ENCODE results near the gene RASGRF1.
"Not testable (repeated sequence)": the region's sequence is repeated elsewhere in the genome, so short reads cannot be mapped to it uniquely, and the experiment has no call there.

The RASGRF1 gene

DNA sequence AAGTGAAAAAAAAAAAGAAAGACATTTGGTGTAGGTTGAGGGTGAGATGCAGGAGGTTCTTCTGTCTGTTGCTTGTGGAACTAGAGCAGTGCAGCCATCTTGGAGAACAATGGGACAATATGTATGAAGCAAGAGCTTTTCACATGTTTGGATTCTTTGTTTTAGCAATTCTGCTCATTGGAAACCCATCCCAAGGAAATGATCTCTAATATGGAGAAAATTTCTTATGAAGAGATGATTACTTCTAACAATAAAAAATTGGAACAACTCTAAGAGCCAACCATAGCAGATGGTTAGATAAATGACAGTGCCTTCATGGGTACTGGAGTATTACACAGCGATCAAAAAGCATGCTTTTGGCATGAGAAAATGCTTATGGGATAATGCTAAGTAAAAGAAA, 56.3 kb downstream of the RASGRF1 start:
- no peak for DNase-seq

- no peak for DNase-seq
These were observed 57.9 kb downstream of the RASGRF1 start for GRCh38 chr15:79032656-79033055.

GRCh38 chr15:79031821-79032220, 58.8 kb downstream of the RASGRF1 start:
- no peak for DNase-seq

GRCh38 chr15:79031201-79031600, 59.4 kb downstream of the RASGRF1 start:
- DNase-seq, result no peak

DNA sequence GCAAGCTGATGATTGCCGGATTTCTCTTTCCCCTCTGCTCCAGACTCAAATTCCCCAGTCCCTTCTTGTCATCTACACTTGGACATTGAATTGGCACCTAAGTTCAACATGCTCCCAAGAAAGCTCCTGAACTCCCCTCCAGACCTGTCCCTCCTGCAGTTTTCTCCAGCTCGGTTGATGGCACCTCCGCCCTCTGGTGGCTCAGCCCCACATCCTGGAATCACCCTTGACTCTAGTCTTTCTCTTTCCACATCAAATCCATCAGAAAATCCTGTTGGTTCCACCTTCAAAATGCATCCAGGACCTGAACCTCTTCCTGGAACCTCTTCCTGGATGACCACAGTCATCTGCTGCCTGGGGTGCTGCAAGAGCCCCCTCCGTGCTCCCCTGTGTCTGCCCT, 60.1 kb downstream of the RASGRF1 start:
- no peak for DNase-seq

GRCh38 chr15:79028411-79028964, 62.1 kb downstream of the RASGRF1 start:
- no peak for DNase-seq

- DNase-seq, result no peak
These were observed 62.8 kb downstream of the RASGRF1 start for GRCh38 chr15:79027532-79028410.

DNA sequence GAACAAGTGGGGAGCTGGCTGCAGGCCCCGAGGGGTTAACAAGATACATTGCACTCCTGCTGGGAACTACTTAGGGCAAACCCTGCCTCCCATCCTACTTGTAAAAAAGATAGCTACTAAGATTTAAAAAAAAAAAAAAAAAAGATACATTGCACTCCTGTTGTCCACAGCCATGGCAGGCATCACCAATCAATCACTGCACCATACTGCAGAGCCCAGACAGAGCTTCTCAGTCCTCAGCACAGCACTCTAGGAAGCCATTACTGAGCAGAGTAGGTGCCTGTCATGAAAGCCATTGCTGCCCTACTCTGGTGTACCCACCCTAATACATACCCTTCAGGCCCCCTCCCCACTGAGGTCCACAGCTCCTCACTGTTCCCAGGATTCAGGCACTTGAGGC, 64.8 kb downstream of the RASGRF1 start:
- no peak for DNase-seq

GRCh38 chr15:79025201-79025600, 65.4 kb downstream of the RASGRF1 start:
- DNase-seq, result no peak

DNA sequence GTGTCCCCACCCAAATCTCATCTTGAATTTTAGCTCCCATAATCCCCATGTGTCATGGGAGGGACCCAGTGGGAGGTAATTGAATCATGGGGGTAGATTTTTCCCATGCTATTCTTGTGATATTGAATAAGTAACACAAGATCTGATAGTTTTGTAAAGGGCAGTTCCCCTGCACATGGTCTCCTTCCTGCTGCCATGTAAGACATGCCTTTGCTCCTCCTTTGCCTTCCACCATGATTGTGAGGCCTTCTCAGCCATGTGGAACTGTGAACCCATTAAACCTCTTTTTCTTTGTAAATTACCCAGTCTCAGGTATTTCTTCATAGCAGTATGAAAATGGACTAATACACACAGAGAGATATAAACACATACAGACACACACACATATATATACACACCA, 66.1 kb downstream of the RASGRF1 start:
- not testable (repeated sequence) for DNase-seq

GRCh38 chr15:79023918-79024317, 66.7 kb downstream of the RASGRF1 start:
- DNase-seq, result no peak

- no peak for DNase-seq
These were observed 67.1 kb downstream of the RASGRF1 start for GRCh38 chr15:79023546-79023890.

DNA sequence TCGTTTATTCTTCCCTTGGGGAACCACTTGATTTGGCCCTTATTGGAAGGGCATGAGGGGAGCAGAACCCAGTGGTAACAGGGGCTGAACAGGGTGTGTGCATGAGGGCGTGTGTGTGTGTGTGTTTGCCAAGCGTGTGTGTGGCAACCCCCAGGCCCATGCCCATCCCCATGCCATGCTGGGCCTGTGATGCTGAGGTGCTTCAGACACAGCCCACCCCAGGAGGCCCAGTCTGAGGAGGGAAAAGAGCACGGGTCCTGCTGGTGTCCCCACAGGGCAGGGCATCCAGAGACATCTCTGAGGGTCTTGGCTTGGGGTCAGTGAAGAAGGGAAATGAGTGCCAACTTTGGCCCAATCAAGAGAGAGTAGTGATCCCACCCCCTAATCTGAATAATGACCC, 71.6 kb downstream of the RASGRF1 start:
- no peak for DNase-seq

DNA sequence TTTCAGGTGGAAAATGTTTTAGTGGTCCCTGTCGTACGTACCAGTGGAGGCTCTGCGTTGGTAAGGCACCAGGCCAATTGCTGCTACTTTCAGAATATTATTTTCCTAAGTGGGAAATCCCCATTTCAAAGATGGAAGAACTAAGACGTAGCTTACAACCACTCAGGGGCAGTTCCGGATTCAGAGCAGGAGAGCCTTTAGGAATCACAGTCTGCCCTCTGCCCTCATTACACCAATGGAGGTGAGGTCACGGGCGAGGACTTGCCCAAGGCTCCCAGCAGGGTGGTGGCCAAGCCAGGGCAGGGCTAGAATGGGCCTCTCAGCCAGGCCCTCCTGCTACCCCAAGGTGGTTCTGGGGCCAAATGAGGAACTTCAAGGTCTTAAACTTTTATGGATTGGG, 72.6 kb downstream of the RASGRF1 start:
- no peak for DNase-seq

GRCh38 chr15:79016527-79017170, 73.9 kb downstream of the RASGRF1 start:
- DNase-seq, result no peak

- DNase-seq, result no peak
These were observed 75.2 kb downstream of the RASGRF1 start for GRCh38 chr15:79015416-79015815.

DNA sequence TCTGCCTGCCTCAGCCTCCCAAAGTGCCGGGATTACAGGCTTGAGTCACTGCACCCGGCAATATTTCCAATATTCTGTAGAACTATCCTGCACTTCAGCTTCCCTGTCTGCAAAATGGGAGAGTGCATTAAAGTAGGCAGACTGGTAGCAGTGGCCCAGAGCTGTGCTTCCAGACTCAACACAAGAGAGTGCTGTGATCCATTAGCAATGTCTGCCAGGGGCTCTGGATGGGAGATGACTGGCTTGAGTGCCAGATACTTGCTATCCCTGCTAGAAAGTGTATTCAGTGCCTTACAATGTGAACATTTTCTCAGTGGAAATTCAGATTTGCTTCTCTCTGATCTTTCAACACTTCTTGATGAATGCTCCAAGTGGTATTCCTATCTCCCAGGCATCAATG, 80.3 kb downstream of the RASGRF1 start:
- DNase-seq, result no peak

- no peak for DNase-seq
These were observed 81.2 kb downstream of the RASGRF1 start for GRCh38 chr15:79009379-79009778.

GRCh38 chr15:79008659-79009058, 81.9 kb downstream of the RASGRF1 start:
- no peak for DNase-seq

- DNase-seq, result no peak
These were observed 83.5 kb downstream of the RASGRF1 start for GRCh38 chr15:79007066-79007465.

DNA sequence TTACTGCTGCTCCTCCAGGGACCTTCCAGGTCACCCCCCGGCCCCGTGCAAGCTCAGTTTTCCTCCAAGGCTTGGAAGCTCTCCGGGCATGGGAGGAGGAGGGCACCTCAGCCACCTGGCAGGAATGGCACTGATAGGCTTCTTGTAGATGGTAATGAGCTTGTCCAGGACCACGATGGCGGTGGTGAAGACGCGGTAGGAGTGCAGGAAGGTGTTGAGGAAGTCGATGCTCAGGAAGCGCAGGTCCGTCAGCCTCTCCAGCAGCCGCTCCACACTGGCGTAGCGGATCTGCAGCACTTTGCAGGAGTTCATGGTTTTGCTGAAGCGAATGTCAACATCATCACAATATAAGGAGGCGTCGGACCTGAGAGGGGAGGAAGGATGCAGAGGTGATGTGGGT, 84.5 kb downstream of the RASGRF1 start:
- no peak for DNase-seq

- DNase-seq, result no peak
These were observed 86.2 kb downstream of the RASGRF1 start for GRCh38 chr15:79004336-79004735.

GRCh38 chr15:79003896-79004295, 86.7 kb downstream of the RASGRF1 start:
- DNase-seq, result no peak

- no peak for DNase-seq
These were observed 87.3 kb downstream of the RASGRF1 start for GRCh38 chr15:79003301-79003700.

Data from activated CD4-positive, alpha-beta T cell treated with anti-CD3 and anti-CD28 coated beads for 4 hours (primary cell).